Measurements from ENCODE around the gene TMEM165.

TMEM165 gene

DNA sequence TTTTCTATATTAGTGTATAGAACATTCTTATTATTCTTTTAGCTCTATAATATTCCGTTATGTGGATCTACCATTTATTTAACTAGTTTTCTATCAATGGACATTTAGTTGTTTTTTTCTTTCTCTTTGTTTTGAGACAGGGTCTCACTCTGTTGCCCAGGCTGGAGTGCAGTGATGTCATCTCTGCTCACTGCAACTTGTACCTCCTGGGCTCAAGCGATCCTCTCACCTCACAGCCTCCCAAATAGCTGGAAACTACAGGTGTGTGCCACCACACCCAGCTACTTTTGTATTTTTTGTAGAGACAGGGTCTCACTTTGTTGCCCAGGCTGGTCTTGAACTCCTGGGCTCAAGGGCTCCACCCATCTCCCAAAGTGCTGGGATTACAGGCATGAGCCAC, 10.8 kb downstream of the TMEM165 start:
- H3K9me3 ChIP-seq (ENCODE audit: insufficient read depth, low read depth, low read length), result no peaks in the 10 kb centered on the region
- peaks cover 17% of the 10 kb centered on the region for H3K36me3 ChIP-seq (ENCODE audit: insufficient read depth, low read length)
- H3K4me3 ChIP-seq (ENCODE audit: low read length, poor library complexity, severe bottlenecking), result no peak overlapping the region
- TF ChIP-seq, protein P1, sequence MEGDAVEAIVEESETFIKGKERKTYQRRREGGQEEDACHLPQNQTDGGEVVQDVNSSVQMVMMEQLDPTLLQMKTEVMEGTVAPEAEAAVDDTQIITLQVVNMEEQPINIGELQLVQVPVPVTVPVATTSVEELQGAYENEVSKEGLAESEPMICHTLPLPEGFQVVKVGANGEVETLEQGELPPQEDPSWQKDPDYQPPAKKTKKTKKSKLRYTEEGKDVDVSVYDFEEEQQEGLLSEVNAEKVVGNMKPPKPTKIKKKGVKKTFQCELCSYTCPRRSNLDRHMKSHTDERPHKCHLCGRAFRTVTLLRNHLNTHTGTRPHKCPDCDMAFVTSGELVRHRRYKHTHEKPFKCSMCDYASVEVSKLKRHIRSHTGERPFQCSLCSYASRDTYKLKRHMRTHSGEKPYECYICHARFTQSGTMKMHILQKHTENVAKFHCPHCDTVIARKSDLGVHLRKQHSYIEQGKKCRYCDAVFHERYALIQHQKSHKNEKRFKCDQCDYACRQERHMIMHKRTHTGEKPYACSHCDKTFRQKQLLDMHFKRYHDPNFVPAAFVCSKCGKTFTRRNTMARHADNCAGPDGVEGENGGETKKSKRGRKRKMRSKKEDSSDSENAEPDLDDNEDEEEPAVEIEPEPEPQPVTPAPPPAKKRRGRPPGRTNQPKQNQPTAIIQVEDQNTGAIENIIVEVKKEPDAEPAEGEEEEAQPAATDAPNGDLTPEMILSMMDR (conservative IDR thresholded peaks at IDR 0.05; ENCODE audit: low read length), result no peak
- TF ChIP-seq EZH2phosphoT487 (IDR thresholded peaks at IDR 0.05; ENCODE audit: borderline replicate concordance), result no peak
- H3K79me2 ChIP-seq (ENCODE audit: insufficient read depth, low read length), result peaks cover 88% of the 10 kb centered on the region
- no peak overlapping the region for H3K9ac ChIP-seq (ENCODE audit: low read depth, low read length, poor library complexity, severe bottlenecking)
- peaks cover 15% of the 10 kb centered on the region for H3K4me1 ChIP-seq (ENCODE audit: insufficient read depth, low read length, poor library complexity, severe bottlenecking)
- no peaks in the 10 kb centered on the region for H3K27me3 ChIP-seq (ENCODE audit: insufficient read depth, low read length, poor library complexity, severe bottlenecking)
- H3K9me2 ChIP-seq (replicated peaks; ENCODE audit: low read depth, low read length), result no peaks in the 10 kb centered on the region
- H3F3A ChIP-seq (ENCODE audit: low read depth), result no peaks in the 10 kb centered on the region
- peak overlapping the region; percentile 16 for H3K4me2 ChIP-seq (ENCODE audit: low read depth, low read length, poor library complexity, severe bottlenecking)
- H2AFZ ChIP-seq (ENCODE audit: low read length), result no peak overlapping the region
- peaks cover 78% of the 10 kb centered on the region for H4K20me1 ChIP-seq (ENCODE audit: insufficient read depth, low read length, poor library complexity, severe bottlenecking)

DNA sequence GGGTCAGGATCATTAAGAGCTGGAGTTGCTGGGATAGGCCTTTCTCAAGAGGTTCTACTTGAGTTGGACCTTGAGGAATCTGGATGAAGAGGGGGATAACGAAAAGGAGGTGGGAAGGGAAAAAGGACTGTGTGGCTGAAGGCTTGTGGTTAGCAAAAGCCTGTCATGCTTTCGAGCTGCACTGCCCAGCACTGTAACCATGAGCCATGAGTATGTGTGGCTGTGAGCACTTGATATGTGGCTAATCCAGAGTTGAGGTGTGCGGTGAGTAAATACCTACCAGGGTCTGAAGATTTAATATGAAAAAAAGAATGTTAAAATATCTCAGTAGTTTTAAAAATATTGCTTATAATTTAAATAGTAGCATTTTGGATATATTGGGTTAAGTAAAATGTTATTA, 11.4 kb downstream of the TMEM165 start:
- Histone ChIP-seq H3K9ac (ENCODE audit: low read depth, low read length, poor library complexity, severe bottlenecking) (no peak overlapping the region), H2AFZ (ENCODE audit: low read length) (no peak overlapping the region), H3K36me3 (ENCODE audit: insufficient read depth, low read length) (peaks cover 22% of the 10 kb centered on the region), H3K4me3 (ENCODE audit: low read length, poor library complexity, severe bottlenecking) (no peak overlapping the region), H3K9me2 (replicated peaks; ENCODE audit: low read depth, low read length) (no peaks in the 10 kb centered on the region), H3K4me2 (ENCODE audit: low read depth, low read length, poor library complexity, severe bottlenecking) (peak overlapping the region; percentile 16), H3K4me1 (ENCODE audit: insufficient read depth, low read length, poor library complexity, severe bottlenecking) (peaks cover 15% of the 10 kb centered on the region), H3K79me2 (ENCODE audit: insufficient read depth, low read length) (peaks cover 90% of the 10 kb centered on the region), H3K9me3 (ENCODE audit: insufficient read depth, low read depth, low read length) (no peaks in the 10 kb centered on the region), H3F3A (ENCODE audit: low read depth) (no peaks in the 10 kb centered on the region), H4K20me1 (ENCODE audit: insufficient read depth, low read length, poor library complexity, severe bottlenecking) (peaks cover 80% of the 10 kb centered on the region), H3K27me3 (ENCODE audit: insufficient read depth, low read length, poor library complexity, severe bottlenecking) (no peaks in the 10 kb centered on the region)
- no peak for TF ChIP-seq EZH2phosphoT487 (IDR thresholded peaks at IDR 0.05; ENCODE audit: borderline replicate concordance)
- TF ChIP-seq, protein P1 (conservative IDR thresholded peaks at IDR 0.05; ENCODE audit: low read length), result no peak

DNA sequence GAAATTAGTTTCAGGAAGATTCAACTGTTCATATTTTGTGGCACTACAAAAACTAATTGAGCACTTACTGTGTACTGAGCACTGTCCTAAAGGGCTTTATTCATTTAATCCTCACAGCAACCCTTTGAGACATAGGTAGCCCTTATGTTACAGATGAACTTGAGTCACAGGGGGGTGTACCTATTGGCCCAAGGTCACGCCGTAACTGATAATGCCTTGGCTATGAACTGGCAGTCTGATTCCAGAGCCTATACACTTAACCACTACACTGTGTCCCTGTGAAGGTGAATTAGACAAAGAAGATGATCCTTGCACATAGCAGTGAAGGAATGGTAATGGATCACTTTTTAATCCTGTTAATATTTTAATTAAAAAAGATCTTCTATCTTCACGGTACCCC, 12.0 kb downstream of the TMEM165 start:
- H3K9me2 ChIP-seq (replicated peaks; ENCODE audit: low read depth, low read length), result no peaks in the 10 kb centered on the region
- H3K9ac ChIP-seq (ENCODE audit: low read depth, low read length, poor library complexity, severe bottlenecking), result no peak overlapping the region
- H3K4me3 ChIP-seq (ENCODE audit: low read length, poor library complexity, severe bottlenecking), result no peak overlapping the region
- peak overlapping the region; percentile 16 for H3K4me2 ChIP-seq (ENCODE audit: low read depth, low read length, poor library complexity, severe bottlenecking)
- H3K4me1 ChIP-seq (ENCODE audit: insufficient read depth, low read length, poor library complexity, severe bottlenecking), result peaks cover 15% of the 10 kb centered on the region
- H3F3A ChIP-seq (ENCODE audit: low read depth), result no peaks in the 10 kb centered on the region
- peaks cover 78% of the 10 kb centered on the region for H4K20me1 ChIP-seq (ENCODE audit: insufficient read depth, low read length, poor library complexity, severe bottlenecking)
- peaks cover 22% of the 10 kb centered on the region for H3K36me3 ChIP-seq (ENCODE audit: insufficient read depth, low read length)
- no peaks in the 10 kb centered on the region for H3K9me3 ChIP-seq (ENCODE audit: insufficient read depth, low read depth, low read length)
- H3K79me2 ChIP-seq (ENCODE audit: insufficient read depth, low read length), result peaks cover 90% of the 10 kb centered on the region
- no peaks in the 10 kb centered on the region for H3K27me3 ChIP-seq (ENCODE audit: insufficient read depth, low read length, poor library complexity, severe bottlenecking)
- TF ChIP-seq EZH2phosphoT487 (IDR thresholded peaks at IDR 0.05; ENCODE audit: borderline replicate concordance), result no peak
- TF ChIP-seq, protein P1 (conservative IDR thresholded peaks at IDR 0.05; ENCODE audit: low read length), result no peak
- H2AFZ ChIP-seq (ENCODE audit: low read length), result no peak overlapping the region
